Lower lobe of right lung (tissue), 2 donors: ENCODE data around the gene XRCC5. TPM values are rescaled to one million over a fixed set of nuclear protein-coding genes. Genes with fewer than 3 reads are reported as not detected.

ENCODE experiments used
- ATAC-seq, 2 donors: fragments of 200-7000 bp; cut with Tn5 transposase; one replicate each; pipeline ENCODE4 v1.9.1; 2020 to 2022; ENCODE audit warnings: mild to moderate bottlenecking in 2 of 2, moderate library complexity in 2 of 2
- DNase-seq: peaks from one replicate; pipeline ENCODE4 v3.0.0-alpha.2; 2020
- H3K27ac ChIP-seq: fragments of 200-600 bp; one replicate; pipeline ENCODE4 v1.8.0; 2022
- H3K27me3 ChIP-seq: fragments of 200-600 bp; one replicate; pipeline ENCODE4 v1.8.0; 2022; ENCODE audit warnings: low read depth
- H3K36me3 ChIP-seq: fragments of 200-600 bp; one replicate; pipeline ENCODE4 v1.8.0; 2022; ENCODE audit warnings: mild to moderate bottlenecking
- H3K4me1 ChIP-seq: fragments of 200-600 bp; one replicate; pipeline ENCODE4 v1.8.0; 2022
- H3K4me3 ChIP-seq: fragments of 200-600 bp; one replicate; pipeline ENCODE4 v1.8.0; 2022; ENCODE audit warnings: mild to moderate bottlenecking
- H3K9me3 ChIP-seq: fragments of 200-600 bp; one replicate; pipeline ENCODE4 v1.8.0; 2022
- intact Hi-C: fragments of 100-400 bp; cut with DNase I; formaldehyde crosslinking; loops from one replicate; pipeline ENCODE4 v1.11.0; 2022
- long read RNA-seq: library from polyadenylated mRNA; unstranded; transcript quantifications from one replicate; pipeline ENCODE4 v2.0.0, GENCODE V29; 2021
- total RNA-seq: library from RNA; stranded (reverse); fragmentation: NEBNext Ultra II Directional; extraction: Animal tissue kit (Norgen Biotek cat#: 25700); gene quantifications from one replicate; pipeline ENCODE4 v1.2.1, GENCODE V29; 2021
- TF ChIP-seq, protein P1 (sequence below): fragments of 200-600 bp; IDR thresholded peaks from one replicate; pipeline ENCODE4 v1.8.0; 2022; ENCODE audit warnings: antibody characterized with exemption, mild to moderate bottlenecking
- donor health status: DM: no; HTN: yes; CAD: no; lungs with severe emphysema.

The XRCC5 gene
- total RNA-seq, result 155 TPM
- long read RNA-seq, transcript XRCC5-201 (21 exons, 3,428 nt), result major isoform, 176 of 225 reads
- long read RNA-seq, partial matches to known transcripts, result 41 of 225 reads
- long read RNA-seq, other reads (novel, unspliced or antisense), result 7 of 225 reads

DNA sequence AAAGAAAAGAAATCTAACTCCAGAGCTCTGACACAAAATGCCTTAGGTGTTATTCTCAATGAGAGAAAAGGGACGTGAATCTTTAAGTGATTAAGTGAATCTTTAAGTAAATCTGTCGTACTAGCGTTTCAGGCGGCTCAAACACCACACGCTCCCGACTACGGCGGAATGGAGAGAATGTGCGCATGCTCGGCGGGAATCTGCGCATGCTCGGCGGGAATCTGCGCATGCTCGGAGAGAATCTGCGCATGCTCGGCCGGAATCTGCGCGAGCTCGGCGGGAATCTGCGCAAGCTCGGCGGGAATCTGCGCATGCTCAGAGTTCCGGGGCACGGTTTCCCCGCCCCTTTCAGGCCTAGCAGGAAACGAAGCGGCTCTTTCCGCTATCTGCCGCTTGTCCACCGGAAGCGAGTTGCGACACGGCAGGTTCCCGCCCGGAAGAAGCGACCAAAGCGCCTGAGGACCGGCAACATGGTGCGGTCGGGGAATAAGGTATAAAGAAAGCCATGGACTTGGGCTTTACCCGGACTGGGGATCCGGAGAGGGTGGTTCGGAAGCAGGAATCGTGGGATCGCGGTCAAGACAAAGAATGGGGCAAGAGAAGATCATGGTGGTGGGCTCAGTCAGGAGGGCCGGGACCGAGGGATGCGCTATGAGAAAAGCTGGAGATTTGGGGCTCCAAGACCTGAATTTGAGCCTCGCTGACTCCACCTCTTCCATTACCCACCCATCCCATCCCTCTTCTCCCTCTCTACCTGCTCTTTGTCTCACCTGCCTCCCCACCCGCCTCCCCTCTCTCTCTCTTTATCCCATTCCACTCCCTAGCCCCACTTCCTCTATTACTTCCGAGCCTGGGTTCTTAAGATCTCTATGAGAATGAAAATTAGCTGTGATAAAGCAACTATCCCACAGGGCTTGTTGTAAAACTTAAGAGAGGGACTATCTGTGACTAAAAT is at the start of gene XRCC5:
Gene XRCC5 (plus strand): TSS at position 382 of the 955 bp plus-strand sequence. CDS start 89 bp downstream, at position 471.
- Histone ChIP-seq H3K27me3 (no peaks in the 10 kb centered on the region), H3K9me3 (no peaks in the 10 kb centered on the region), H3K36me3 (peaks cover 30% of the 10 kb centered on the region), H3K4me3 (peak within 1 kb of the TSS; percentile 91), H3K27ac (peak within 1 kb of the TSS; percentile 94), H3K4me1 (peaks cover 33% of the 10 kb centered on the region)
- TF ChIP-seq, protein P1, sequence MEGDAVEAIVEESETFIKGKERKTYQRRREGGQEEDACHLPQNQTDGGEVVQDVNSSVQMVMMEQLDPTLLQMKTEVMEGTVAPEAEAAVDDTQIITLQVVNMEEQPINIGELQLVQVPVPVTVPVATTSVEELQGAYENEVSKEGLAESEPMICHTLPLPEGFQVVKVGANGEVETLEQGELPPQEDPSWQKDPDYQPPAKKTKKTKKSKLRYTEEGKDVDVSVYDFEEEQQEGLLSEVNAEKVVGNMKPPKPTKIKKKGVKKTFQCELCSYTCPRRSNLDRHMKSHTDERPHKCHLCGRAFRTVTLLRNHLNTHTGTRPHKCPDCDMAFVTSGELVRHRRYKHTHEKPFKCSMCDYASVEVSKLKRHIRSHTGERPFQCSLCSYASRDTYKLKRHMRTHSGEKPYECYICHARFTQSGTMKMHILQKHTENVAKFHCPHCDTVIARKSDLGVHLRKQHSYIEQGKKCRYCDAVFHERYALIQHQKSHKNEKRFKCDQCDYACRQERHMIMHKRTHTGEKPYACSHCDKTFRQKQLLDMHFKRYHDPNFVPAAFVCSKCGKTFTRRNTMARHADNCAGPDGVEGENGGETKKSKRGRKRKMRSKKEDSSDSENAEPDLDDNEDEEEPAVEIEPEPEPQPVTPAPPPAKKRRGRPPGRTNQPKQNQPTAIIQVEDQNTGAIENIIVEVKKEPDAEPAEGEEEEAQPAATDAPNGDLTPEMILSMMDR, result no peak
- intact Hi-C loops, result no loop called here
- ATAC-seq (peak; percentile 97), DNase-seq (peak; percentile 97)

DNA sequence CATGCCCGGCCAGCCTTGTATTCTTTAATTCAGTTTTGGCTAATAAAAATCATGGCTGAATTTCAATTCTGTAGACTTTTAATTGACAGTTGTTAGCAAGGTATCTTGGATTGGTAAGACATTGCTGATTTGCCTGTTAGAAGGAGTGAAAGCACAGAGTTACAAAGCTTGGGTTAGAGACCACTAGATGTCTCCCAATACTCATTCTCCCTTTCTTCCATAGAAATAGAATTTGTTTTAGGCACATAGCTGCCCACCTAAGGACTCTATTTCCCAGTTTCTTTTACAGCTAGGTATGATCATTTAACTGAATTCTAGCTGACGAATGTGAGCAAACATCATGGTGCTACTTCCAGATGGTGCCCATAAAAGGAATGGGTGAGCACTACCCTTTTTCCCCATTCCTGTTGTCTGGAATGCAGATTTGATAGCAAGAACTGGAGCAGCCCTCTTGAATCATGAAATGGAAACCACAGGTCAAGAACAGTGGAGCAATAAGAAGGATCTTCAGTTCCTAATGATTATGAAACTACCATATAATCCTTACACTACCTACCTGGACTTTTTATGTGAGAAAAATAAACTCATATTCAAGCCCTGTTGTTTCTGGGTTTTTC is 45.0 kb upstream of the XRCC5 start:
- Histone ChIP-seq H3K36me3 (peaks cover 35% of the 10 kb centered on the region), H3K4me1 (no peaks in the 10 kb centered on the region), H3K27ac (no peak overlapping the region), H3K27me3 (no peaks in the 10 kb centered on the region), H3K4me3 (no peak overlapping the region), H3K9me3 (no peaks in the 10 kb centered on the region)
- TF ChIP-seq, protein P1, result no peak
- ATAC-seq (no peak), DNase-seq (no peak)
- intact Hi-C loops, result no loop called here

DNA sequence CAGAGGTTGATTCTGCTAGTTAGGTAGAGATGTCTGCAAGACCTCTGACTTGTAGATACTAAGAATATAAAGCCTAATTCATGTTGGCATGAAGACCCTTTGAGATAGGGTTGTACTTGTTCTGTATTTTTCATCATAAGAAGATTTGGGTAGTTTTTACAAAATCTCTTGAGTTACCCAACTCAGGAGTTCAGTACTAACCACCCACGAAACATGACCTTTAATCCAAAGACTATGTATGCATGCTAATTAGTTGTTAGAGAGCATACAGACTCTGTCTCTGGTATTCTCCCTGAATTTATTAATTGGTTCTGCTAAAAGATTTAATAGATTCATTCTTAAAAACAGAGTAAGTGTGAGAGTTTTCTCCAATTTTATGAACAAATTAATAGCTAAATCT is 44.5 kb upstream of the XRCC5 start:
- ATAC-seq (no peak), DNase-seq (no peak)
- intact Hi-C loops, result no loop called here
- Histone ChIP-seq H3K27me3 (no peaks in the 10 kb centered on the region), H3K9me3 (no peaks in the 10 kb centered on the region), H3K27ac (no peak overlapping the region), H3K36me3 (peaks cover 35% of the 10 kb centered on the region), H3K4me1 (no peaks in the 10 kb centered on the region), H3K4me3 (no peak overlapping the region)
- TF ChIP-seq, protein P1, result no peak

DNA sequence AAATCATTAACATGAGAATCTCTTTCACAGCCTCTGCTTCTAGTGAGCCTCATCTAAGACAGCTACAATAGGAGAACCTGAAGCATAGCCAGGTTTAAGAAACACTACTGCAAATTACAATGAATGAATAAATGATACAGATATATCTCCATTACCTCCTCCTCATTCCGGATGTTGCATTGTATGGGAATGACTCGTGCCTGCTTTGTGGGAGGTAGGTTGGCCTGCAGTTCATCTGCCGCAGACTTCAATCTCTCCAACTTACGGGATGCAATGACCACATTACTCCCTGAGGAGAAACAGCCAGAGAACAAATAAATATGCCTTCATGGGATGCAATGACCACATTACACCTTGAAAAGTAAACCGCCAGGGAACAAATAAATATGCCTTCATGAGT is 42.9 kb upstream of the XRCC5 start:
- H3K9me3 ChIP-seq, result no peaks in the 10 kb centered on the region
- H3K4me3 ChIP-seq, result no peak overlapping the region
- intact Hi-C loops, result no loop called here
- no peak overlapping the region for H3K27ac ChIP-seq
- TF ChIP-seq, protein P1, result no peak
- peaks cover 3% of the 10 kb centered on the region for H3K4me1 ChIP-seq
- peaks cover 35% of the 10 kb centered on the region for H3K36me3 ChIP-seq
- ATAC-seq, result no peak
- DNase-seq, result no peak
- no peaks in the 10 kb centered on the region for H3K27me3 ChIP-seq

DNA sequence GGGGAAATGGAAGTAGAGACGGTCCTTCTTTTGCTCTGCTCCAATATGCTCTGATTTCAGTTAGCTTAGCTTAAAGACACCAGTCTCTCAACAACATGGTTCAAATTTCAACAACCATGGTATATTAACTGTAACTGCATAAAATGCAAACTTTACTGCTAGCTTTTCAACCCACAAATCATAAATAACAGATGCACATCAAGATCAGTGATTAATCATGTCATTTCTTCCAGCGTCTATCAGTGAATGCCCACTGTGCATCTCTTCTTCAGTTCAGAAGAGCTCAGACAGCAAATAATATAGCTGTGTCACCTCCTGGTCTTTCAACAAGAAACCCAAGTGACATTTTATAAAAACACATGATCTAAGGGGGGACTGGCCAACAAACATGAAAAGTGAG is 40.1 kb upstream of the XRCC5 start:
- ATAC-seq, result no peak
- DNase-seq, result no peak
- Histone ChIP-seq H3K27me3 (no peaks in the 10 kb centered on the region), H3K27ac (no peak overlapping the region), H3K9me3 (no peaks in the 10 kb centered on the region), H3K4me1 (peaks cover 8% of the 10 kb centered on the region), H3K4me3 (no peak overlapping the region), H3K36me3 (peaks cover 23% of the 10 kb centered on the region)
- TF ChIP-seq, protein P1, result no peak
- intact Hi-C loops, result no loop called here
